ENCODE measurements around the gene OR51D1. TPM values are rescaled to one million over a fixed set of nuclear protein-coding genes. Genes with fewer than 3 reads are reported as not detected.

OR51D1 gene
- total RNA-seq, 1 experiment from 2014 or later = not detected

DNA sequence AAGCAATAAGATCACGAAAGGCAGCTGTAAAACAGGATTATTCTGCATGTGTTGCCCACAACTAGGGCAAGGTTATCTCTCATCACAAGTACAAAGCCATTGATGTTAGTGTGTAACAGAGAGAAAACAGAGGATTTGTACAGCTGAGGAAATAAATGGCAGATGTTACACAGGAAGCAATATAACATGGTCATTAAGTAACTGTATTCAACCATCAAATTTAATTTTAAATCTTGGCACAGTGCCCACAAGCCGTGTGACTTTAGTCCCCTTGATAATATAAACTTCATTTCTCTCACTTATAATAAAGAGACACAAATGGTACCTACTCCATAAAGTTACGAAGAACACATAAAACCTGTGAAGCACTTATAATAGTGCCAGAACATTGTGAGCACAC lies 43.1 kb downstream of the OR51D1 start:
- H2AFZ ChIP-seq (ENCODE audit: low read length) = no peak overlapping the region
- DNase-seq = no peak
- no peak overlapping the region for H2BK15ac ChIP-seq (ENCODE audit: low read depth, low read length)
- no peaks in the 10 kb centered on the region for H3K9me3 ChIP-seq (ENCODE audit: control insufficient read depth, low read depth, low read length)
- H3K9ac ChIP-seq (ENCODE audit: extremely low read depth, insufficient read length, low read length) = no peak overlapping the region
- H3K23me2 ChIP-seq (ENCODE audit: insufficient read length, low read depth, low read length, poor library complexity, severe bottlenecking) = no peaks in the 10 kb centered on the region
- no peak overlapping the region for H3K4ac ChIP-seq (ENCODE audit: low read depth, low read length)
- WGBS (ENCODE audit: extremely low coverage, insufficient read length, low lambda C conversion rate) = no CpG with 5 or more reads among the region's 3 CpGs
- H3K27me3 Mint-ChIP-seq (ENCODE audit: low read depth) = no peaks in the 10 kb centered on the region
- H3T11ph ChIP-seq (ENCODE audit: low read length) = no peak overlapping the region
- no peaks in the 10 kb centered on the region; a peak in 1 of 5 replicates for H3K9me3 Mint-ChIP-seq
- no peak overlapping the region for H2AK5ac ChIP-seq (ENCODE audit: insufficient read length, low read length)
- H2BK5ac ChIP-seq (ENCODE audit: insufficient read length, low read length) = no peak overlapping the region
- no peak overlapping the region for H4K91ac ChIP-seq (ENCODE audit: insufficient read length, low read depth, low read length)
- no peaks in the 10 kb centered on the region for H3K36me3 Mint-ChIP-seq (ENCODE audit: insufficient read depth in 1 of 3, low read depth in 3 of 3)
- no peaks in the 10 kb centered on the region for H3K79me2 ChIP-seq (ENCODE audit: insufficient read depth, low read length)
- H2BK120ac ChIP-seq (ENCODE audit: low read depth, low read length, poor library complexity, severe bottlenecking) = no peak overlapping the region
- H2BK20ac ChIP-seq (ENCODE audit: low read depth, low read length, poor library complexity, severe bottlenecking) = no peak overlapping the region
- H4K5ac ChIP-seq (ENCODE audit: insufficient read length, low read depth, low read length) = no peak overlapping the region
- H3K4me1 ChIP-seq (ENCODE audit: insufficient read depth, low read length) = no peaks in the 10 kb centered on the region
- no peaks in the 10 kb centered on the region for H4K20me1 ChIP-seq (ENCODE audit: control insufficient read depth, insufficient read depth, insufficient read length)
- no peaks in the 10 kb centered on the region for H3K27me3 ChIP-seq (ENCODE audit: insufficient read depth, low read length)
- H4K8ac ChIP-seq (replicated peaks; ENCODE audit: insufficient read length, low read depth, low read length) = no peak overlapping the region
- H2BK12ac ChIP-seq (ENCODE audit: insufficient read length, low read depth, low read length) = no peak overlapping the region
- no peaks in the 10 kb centered on the region for H3K4me1 Mint-ChIP-seq
- no peak overlapping the region for H3K27ac ChIP-seq (ENCODE audit: insufficient read length, low read depth, low read length)
- H3K27ac Mint-ChIP-seq = no peak overlapping the region
- H3K56ac ChIP-seq (ENCODE audit: insufficient read length, low read depth, low read length) = no peak overlapping the region
- TF ChIP-seq, protein P1, sequence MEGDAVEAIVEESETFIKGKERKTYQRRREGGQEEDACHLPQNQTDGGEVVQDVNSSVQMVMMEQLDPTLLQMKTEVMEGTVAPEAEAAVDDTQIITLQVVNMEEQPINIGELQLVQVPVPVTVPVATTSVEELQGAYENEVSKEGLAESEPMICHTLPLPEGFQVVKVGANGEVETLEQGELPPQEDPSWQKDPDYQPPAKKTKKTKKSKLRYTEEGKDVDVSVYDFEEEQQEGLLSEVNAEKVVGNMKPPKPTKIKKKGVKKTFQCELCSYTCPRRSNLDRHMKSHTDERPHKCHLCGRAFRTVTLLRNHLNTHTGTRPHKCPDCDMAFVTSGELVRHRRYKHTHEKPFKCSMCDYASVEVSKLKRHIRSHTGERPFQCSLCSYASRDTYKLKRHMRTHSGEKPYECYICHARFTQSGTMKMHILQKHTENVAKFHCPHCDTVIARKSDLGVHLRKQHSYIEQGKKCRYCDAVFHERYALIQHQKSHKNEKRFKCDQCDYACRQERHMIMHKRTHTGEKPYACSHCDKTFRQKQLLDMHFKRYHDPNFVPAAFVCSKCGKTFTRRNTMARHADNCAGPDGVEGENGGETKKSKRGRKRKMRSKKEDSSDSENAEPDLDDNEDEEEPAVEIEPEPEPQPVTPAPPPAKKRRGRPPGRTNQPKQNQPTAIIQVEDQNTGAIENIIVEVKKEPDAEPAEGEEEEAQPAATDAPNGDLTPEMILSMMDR (conservative IDR thresholded peaks at IDR 0.05) = no peak
- H3K4me3 Mint-ChIP-seq = no peak overlapping the region
- H3K23ac ChIP-seq (ENCODE audit: insufficient read length, low read depth, low read length) = no peak overlapping the region
- no peak overlapping the region for H3K18ac ChIP-seq (ENCODE audit: insufficient read length, low read depth, low read length)
- H3K79me1 ChIP-seq (ENCODE audit: insufficient read depth, low read depth, low read length, poor library complexity, severe bottlenecking) = no peaks in the 10 kb centered on the region
- H3K14ac ChIP-seq (ENCODE audit: insufficient read depth, low read length) = no peak overlapping the region
- no peak overlapping the region for H3K4me2 ChIP-seq (ENCODE audit: insufficient read depth, insufficient read length, low read length)
